Measurements from ENCODE around the gene TJP1.

- TF ChIP-seq EZH2phosphoT487 (IDR thresholded peaks at IDR 0.05; ENCODE audit: insufficient read depth, low read depth) (no peak), EZH2 (IDR thresholded peaks at IDR 0.05; ENCODE audit: insufficient read depth, poor library complexity, severe bottlenecking) (no peak)
Measured at GRCh38 chr15:29788433-29789034, 33.7 kb downstream of the TJP1 start.

All from GM23248 (cell line).